GM21737 (cell line): Measurements from ENCODE around the gene AUTS2.

Source experiments
- ATAC-seq: cut with Tn5 transposase; IDR thresholded peaks from one replicate; pipeline ENCODE4 v1.9.1; 2021; ENCODE audit warnings: mild to moderate bottlenecking, moderate library complexity; ENCODE audit not compliant: unreplicated experiment

AUTS2 gene

GRCh38 chr7:70545214-70545613 is 946.9 kb downstream of the AUTS2 start:
- no peak for ATAC-seq

DNA sequence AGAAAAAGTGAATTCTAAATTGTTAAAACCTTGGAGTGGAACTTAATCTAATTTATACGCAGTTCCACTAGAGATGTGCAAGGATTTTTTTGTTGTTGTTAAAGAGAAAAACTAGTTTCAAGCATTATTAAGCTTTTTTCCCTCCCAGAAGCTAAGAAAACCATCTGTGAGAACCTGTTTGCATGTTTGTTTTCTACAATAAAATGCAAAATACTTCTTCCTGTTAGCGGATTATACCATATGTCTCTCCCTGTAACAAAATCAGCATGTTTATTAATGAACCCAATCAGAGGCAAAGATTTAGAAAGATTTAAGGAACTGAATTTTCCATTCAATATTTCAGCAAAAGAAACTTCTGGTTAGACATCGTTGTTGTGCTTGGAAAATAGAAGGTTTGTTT is 953.9 kb downstream of the AUTS2 start:
- no peak for ATAC-seq

GRCh38 chr7:70553364-70553763 is 955.1 kb downstream of the AUTS2 start:
- ATAC-seq, result no peak

DNA sequence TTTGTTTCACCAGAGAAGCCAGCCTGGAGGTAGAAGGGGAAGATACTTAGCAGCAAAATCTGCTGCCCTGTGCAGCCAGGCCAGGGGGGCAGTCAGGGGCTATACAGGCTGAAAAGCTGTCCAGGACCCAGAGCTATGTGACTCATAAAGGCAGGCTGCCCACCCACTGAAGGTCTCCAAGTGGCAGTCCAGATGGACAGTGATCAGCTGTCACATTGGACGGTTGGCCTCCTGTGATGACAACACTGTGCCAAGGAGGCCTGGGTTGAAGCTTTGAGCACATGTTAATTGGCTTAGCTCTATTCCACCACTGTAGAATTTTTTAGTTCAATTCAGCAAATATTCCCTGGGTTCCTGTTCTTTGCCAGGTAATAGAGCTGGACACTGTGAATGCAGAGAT is 956.4 kb downstream of the AUTS2 start:
- no peak for ATAC-seq

DNA sequence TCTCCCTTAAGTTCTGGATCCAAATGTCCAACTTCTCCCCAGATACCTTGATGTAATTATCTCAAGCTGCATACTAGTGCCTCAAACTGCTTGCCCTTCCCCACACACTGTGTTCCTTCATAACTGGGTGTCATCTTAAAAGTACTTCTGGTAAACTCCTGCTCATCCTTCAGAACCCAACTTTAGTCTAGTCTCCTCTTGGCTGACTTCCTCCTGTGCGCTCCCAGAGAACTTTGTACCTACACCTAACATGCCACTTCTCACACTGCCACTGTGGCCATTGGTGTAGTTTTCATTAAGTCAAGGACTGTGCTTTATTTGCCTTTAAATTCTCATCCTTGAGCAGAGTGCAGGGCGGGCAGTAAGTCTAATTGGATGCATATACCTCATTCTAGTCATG is 958.5 kb downstream of the AUTS2 start:
- no peak for ATAC-seq

DNA sequence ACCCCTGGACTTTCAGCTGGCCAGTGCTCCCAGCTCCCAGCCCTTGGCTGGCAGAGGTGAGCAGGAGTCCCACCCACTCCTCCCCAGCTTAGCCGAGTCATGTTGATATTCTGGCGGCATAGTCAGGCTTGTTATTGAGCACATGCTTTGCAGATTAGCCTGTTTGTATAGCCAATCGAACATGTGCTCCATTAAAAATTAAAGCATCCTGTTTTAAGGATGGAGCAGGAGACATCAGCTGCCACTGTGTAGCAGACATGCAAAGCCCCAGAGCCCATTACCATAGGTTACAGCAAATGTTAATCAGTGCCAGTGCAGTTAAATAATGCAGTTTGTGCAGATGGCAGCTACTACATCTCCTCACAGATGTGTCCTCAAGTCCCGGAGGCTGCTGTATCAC is 959.1 kb downstream of the AUTS2 start:
- ATAC-seq, result no peak

DNA sequence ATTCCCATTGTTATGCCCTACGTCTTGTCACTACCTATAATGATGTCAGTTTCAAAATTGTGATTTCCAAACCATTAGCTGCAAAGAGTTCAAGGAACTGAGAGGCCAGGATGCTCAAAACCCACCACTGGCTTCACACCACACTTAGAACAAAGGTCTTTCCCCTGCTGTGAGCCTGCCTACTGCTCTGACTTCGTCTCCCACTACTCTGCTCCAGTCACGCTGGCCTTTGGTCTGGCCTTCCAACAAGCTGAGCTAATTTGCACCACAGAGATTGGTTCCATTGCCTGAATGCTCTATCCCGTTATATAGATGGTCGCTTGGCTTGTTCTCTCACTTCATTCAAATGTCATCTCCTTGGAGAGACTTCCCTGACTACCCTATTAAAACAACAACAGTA is 961.5 kb downstream of the AUTS2 start:
- ATAC-seq, result no peak

- no peak for ATAC-seq
Observed at GRCh38 chr7:70563960-70564359, 965.7 kb downstream of the AUTS2 start.

GRCh38 chr7:70565721-70566370 is 967.6 kb downstream of the AUTS2 start:
- ATAC-seq, result no peak

- no peak for ATAC-seq
Observed at GRCh38 chr7:70566671-70567070, 968.4 kb downstream of the AUTS2 start.

DNA sequence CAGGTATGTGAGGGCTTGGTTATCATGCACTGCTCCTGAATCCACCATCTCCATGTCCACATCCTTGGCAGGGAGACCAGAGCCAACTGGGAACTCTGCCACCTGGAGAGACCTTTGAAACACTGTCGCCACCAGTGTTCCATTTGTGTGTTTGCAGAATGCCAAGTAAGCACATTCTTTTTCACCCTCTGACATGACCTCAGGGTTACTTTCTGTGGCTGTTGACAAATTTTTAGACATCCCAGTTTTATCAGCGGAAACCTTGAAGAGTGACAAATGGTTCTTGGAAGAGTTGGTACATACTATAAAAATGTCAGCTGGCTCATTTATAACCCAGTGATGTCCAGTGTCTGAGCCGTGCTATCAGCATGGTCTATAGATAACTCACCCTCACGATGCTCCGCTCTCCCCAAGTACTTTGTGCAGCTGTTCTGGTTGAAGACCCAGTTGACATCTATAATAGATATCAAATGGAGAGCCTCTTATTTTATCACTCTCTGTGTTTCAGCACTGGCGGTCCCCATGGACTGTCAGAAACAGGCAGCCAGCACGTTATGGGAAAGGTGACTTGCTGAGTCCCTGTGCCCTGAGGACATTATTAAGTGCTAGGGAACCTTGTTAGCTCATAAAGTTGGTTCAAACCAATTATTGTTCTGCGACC is 970.5 kb downstream of the AUTS2 start:
- ATAC-seq, result no peak

DNA sequence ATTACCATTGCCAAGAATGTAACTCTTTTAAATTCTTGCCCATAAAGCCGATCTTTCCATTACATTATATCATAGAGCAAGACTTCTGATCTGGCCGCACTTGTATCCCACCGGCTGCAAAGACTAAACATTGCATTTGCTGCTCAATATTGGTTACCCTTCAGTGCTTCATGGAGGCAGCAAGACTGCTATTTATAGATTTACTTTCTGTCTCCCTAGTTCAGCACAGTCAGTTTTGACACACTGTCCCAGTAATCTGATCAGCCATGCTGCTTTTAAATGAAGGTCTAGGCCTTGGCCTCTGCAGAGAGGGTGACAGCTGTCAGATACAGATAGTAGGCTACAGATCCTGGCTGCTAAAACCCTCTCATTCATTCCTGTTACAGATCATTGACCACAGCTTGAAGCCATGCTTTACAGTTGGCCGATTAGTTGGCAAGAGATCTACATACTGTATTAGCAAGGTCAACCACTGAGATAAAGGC is 971.1 kb downstream of the AUTS2 start:
- ATAC-seq, result no peak

- no peak for ATAC-seq
Observed at GRCh38 chr7:70570029-70570428, 971.8 kb downstream of the AUTS2 start.

GRCh38 chr7:70570961-70571360 is 972.7 kb downstream of the AUTS2 start:
- no peak for ATAC-seq

DNA sequence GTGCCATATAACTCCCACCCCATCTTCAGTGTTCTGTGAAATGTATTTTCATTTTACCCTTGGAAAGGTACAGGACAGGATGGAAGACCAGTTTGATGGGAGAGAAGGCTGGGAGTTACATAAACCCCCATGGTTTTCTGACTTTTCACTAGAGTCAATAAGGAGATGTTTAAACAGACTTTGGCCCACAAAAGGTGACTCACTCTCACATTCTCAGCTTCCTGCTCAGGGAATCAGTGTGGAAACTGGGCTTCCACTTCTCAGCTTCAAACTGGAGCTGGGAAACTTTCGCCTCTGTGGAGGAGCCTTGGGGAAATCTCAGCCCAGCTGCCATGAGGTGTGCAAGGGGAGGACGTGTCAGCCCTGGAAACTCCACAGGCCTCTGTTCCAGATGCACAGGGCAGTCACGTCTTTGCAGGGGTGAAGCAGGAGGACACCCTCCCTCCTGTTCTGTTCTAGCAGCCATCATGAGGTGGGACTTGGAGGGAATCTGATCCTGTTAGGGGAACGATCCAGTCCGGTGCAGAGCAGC is 973.2 kb downstream of the AUTS2 start:
- ATAC-seq, result no peak

GRCh38 chr7:70571961-70572360 is 973.7 kb downstream of the AUTS2 start:
- no peak for ATAC-seq

GRCh38 chr7:70572571-70572970 is 974.3 kb downstream of the AUTS2 start:
- ATAC-seq, result no peak

DNA sequence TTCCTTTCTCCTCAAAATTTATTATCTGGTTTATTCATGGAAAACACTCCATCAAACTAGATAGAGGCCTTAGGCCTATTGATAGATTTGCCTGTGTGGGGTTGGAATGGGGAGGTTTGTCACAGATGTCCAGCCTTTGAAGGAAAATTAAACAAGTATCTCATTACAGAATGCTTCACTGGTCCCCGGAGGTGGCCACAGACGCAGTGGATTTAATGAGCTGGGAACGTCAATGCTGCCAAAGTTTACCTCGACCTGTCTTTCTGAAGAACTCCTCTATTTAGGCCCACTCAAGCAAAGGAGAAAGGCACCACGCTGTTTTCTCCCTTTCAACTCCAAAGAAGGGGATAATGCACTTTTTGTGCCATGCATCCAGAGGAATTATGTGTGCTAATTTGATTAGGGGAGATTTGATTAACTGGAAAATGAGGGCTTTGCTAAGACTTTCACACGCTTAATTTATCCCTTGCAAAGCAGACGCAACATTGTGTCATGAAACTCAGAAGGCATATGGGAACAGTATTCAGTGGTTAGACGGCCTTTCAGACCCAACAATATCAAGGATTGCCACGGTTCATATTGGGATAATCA is 974.9 kb downstream of the AUTS2 start:
- no peak for ATAC-seq

GRCh38 chr7:70573696-70574095 is 975.4 kb downstream of the AUTS2 start:
- ATAC-seq, result no peak

- no peak for ATAC-seq
Observed at GRCh38 chr7:70574314-70574834, 976.1 kb downstream of the AUTS2 start.

- no peak for ATAC-seq
Observed at GRCh38 chr7:70574970-70575799, 976.9 kb downstream of the AUTS2 start.
